Type B pancreatic cell (in vitro differentiated cells): ENCODE measurements around the gene UTS2R. TPM values are rescaled to one million over a fixed set of nuclear protein-coding genes. Genes with fewer than 3 reads are reported as not detected.

ENCODE experiments used
- DNase-seq: peaks from one replicate; pipeline ENCODE4 v3.0.0; 2021; ENCODE audit warnings: mixed read lengths; ENCODE audit not compliant: unreplicated experiment; ENCODE audit errors: extremely low spot score
- H3K27ac Mint-ChIP-seq: 2 replicates; pipeline ENCODE4 v1.8.0; 2021; ENCODE audit warnings: mild to moderate bottlenecking, mixed read lengths
- H3K27me3 Mint-ChIP-seq: 2 replicates; pipeline ENCODE4 v1.8.0; 2021; ENCODE audit warnings: mixed read lengths
- H3K36me3 Mint-ChIP-seq: 2 replicates; pipeline ENCODE4 v1.8.0; 2021; ENCODE audit warnings: mixed read lengths
- H3K4me1 Mint-ChIP-seq: one replicate; pipeline ENCODE4 v1.8.0; 2021; ENCODE audit warnings: mixed read lengths; ENCODE audit not compliant: unreplicated experiment
- H3K4me3 Mint-ChIP-seq: 2 replicates; pipeline ENCODE4 v1.8.0; 2021; ENCODE audit warnings: mild to moderate bottlenecking, mixed read lengths
- H3K9me3 Mint-ChIP-seq: 2 replicates; pipeline ENCODE4 v1.8.0; 2021; ENCODE audit warnings: mixed read lengths
- CTCF ChIP-seq: fragments of 200-600 bp; sonication (generic); conservative IDR thresholded peaks from 2 replicates; pipeline ENCODE4 v1.5.0; 2021; ENCODE audit warnings: antibody characterized with exemption, mild to moderate bottlenecking
- total RNA-seq: library from RNA; stranded (reverse); gene quantifications from 2 replicates; pipeline ENCODE4 v1.2.1, GENCODE V29; 2021; ENCODE audit warnings: low replicate concordance

UTS2R gene
- total RNA-seq, 1 donor from 2014 or later: 0.97 TPM

- Mint-ChIP-seq H3K4me3 (no peak overlapping the region), H3K27ac (no peak overlapping the region), H3K4me1 (peaks cover 6% of the 10 kb centered on the region), H3K9me3 (no peaks in the 10 kb centered on the region), H3K27me3 (no peaks in the 10 kb centered on the region), H3K36me3 (peaks cover 9% of the 10 kb centered on the region)
- no peak for TF ChIP-seq CTCF
- no peak for DNase-seq
These were observed 26.1 kb downstream of the UTS2R start for GRCh38 chr17:82397449-82398335.

GRCh38 chr17:82399041-82399441 is 27.5 kb downstream of the UTS2R start:
- TF ChIP-seq CTCF: no peak
- H3K27ac Mint-ChIP-seq: no peak overlapping the region
- H3K4me3 Mint-ChIP-seq: no peak overlapping the region
- H3K36me3 Mint-ChIP-seq: peaks cover 10% of the 10 kb centered on the region
- peaks cover 6% of the 10 kb centered on the region for H3K4me1 Mint-ChIP-seq
- DNase-seq: no peak
- no peaks in the 10 kb centered on the region for H3K9me3 Mint-ChIP-seq
- no peaks in the 10 kb centered on the region for H3K27me3 Mint-ChIP-seq

GRCh38 chr17:82399601-82400101 is 28.1 kb downstream of the UTS2R start:
- no peaks in the 10 kb centered on the region for H3K27me3 Mint-ChIP-seq
- no peak for DNase-seq
- H3K36me3 Mint-ChIP-seq: peaks cover 10% of the 10 kb centered on the region
- no peak overlapping the region for H3K4me3 Mint-ChIP-seq
- TF ChIP-seq CTCF: no peak
- peaks cover 6% of the 10 kb centered on the region for H3K4me1 Mint-ChIP-seq
- no peaks in the 10 kb centered on the region for H3K9me3 Mint-ChIP-seq
- no peak overlapping the region for H3K27ac Mint-ChIP-seq

GRCh38 chr17:82400206-82400605 is 28.6 kb downstream of the UTS2R start:
- no peak for TF ChIP-seq CTCF
- Mint-ChIP-seq H3K4me3 (no peak overlapping the region), H3K27ac (no peak overlapping the region), H3K4me1 (peaks cover 6% of the 10 kb centered on the region), H3K27me3 (no peaks in the 10 kb centered on the region), H3K9me3 (no peaks in the 10 kb centered on the region), H3K36me3 (peaks cover 11% of the 10 kb centered on the region)
- no peak for DNase-seq

- no peaks in the 10 kb centered on the region for H3K9me3 Mint-ChIP-seq
- H3K36me3 Mint-ChIP-seq: peaks cover 11% of the 10 kb centered on the region
- no peaks in the 10 kb centered on the region for H3K27me3 Mint-ChIP-seq
- peaks cover 6% of the 10 kb centered on the region for H3K4me1 Mint-ChIP-seq
- no peak overlapping the region for H3K27ac Mint-ChIP-seq
- no peak for DNase-seq
- TF ChIP-seq CTCF: no peak
- H3K4me3 Mint-ChIP-seq: no peak overlapping the region
These were observed 29.3 kb downstream of the UTS2R start for GRCh38 chr17:82400830-82401229.
